Right atrium auricular region (tissue), 2 donors: ENCODE data around the gene C2CD3. TPM values are rescaled to one million over a fixed set of nuclear protein-coding genes. Genes with fewer than 3 reads are reported as not detected.

Experiments
- DNase-seq: peaks from one replicate; pipeline ENCODE4 v3.0.0-alpha.2; 2019; ENCODE audit warnings: low spot score
- H3K27ac ChIP-seq, 2 donors: fragments of 200-600 bp; sonication (generic); 1 replicate in 1 of 2; 2 replicates in 1 of 2; pipeline ENCODE4 v1.5.1; 2016 to 2019
- H3K27me3 ChIP-seq, 2 donors: fragments of 200-600 bp; sonication (generic); one replicate each; pipeline versions ENCODE4 v1.5.1 to v1.6.0; 2017 to 2019
- H3K36me3 ChIP-seq: fragments of 200-600 bp; sonication (generic); one replicate; pipeline ENCODE4 v1.5.1; 2016
- H3K4me1 ChIP-seq, 2 donors: fragments of 200-600 bp; sonication (generic); one replicate each; pipeline versions ENCODE4 v1.5.1 to v1.6.0; 2017 to 2019
- H3K4me3 ChIP-seq, 2 donors: fragments of 200-600 bp; sonication (generic); 1 replicate in 1 of 2; 2 replicates in 1 of 2; pipeline ENCODE4 v1.5.1; 2017 to 2019; ENCODE audit warnings: mild to moderate bottlenecking in 1 of 2, moderate library complexity in 1 of 2
- H3K9me3 ChIP-seq, 2 donors: fragments of 200-600 bp; sonication (generic); one replicate each; pipeline ENCODE4 v1.5.1; 2019
- total RNA-seq, 2 donors: library from RNA; depleted of rRNA; stranded (reverse); fragments of >200 nt; gene quantifications; one replicate each; pipeline ENCODE4 v1.1.0, GENCODE V29; 2016
- TF ChIP-seq, protein P1 (sequence below), 2 donors: fragments of 200-600 bp; sonication (generic); IDR thresholded peaks; one replicate each; pipeline ENCODE4 v1.5.1; 2019; ENCODE audit warnings: antibody characterized with exemption in 2 of 2

Gene C2CD3
- total RNA-seq, 2 donors from 2014 or later = 15.0 to 15.4 TPM

DNA sequence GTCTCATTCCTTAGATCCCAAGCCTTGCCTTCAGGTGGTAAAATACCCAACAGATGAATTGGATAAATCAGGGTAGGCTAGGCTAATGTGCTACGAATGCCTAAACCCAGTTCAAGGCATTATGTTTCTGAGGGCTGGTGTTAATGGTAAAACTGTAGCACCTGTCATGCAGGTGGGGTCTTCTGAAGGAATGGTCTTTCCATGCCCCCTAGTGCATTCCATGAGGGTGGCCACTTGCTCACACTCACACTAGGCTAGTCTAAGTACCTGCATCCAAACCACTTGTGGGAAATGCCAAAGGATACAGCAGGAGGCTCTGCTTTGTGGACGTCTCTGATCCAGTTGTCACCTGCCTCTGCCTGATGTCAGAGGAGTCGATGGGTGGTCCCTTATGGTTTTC, 137.8 kb downstream of the C2CD3 start:
- Histone ChIP-seq H3K4me1 (no peaks in the 10 kb centered on the region), H3K27me3 (no peaks in the 10 kb centered on the region), H3K4me3 (no peak overlapping the region), H3K36me3 (peaks cover 38% of the 10 kb centered on the region), H3K27ac (no peak overlapping the region), H3K9me3 (no peaks in the 10 kb centered on the region)
- TF ChIP-seq, protein P1, sequence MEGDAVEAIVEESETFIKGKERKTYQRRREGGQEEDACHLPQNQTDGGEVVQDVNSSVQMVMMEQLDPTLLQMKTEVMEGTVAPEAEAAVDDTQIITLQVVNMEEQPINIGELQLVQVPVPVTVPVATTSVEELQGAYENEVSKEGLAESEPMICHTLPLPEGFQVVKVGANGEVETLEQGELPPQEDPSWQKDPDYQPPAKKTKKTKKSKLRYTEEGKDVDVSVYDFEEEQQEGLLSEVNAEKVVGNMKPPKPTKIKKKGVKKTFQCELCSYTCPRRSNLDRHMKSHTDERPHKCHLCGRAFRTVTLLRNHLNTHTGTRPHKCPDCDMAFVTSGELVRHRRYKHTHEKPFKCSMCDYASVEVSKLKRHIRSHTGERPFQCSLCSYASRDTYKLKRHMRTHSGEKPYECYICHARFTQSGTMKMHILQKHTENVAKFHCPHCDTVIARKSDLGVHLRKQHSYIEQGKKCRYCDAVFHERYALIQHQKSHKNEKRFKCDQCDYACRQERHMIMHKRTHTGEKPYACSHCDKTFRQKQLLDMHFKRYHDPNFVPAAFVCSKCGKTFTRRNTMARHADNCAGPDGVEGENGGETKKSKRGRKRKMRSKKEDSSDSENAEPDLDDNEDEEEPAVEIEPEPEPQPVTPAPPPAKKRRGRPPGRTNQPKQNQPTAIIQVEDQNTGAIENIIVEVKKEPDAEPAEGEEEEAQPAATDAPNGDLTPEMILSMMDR (IDR thresholded peaks at IDR 0.05) = no peak
- no peak for DNase-seq

DNA sequence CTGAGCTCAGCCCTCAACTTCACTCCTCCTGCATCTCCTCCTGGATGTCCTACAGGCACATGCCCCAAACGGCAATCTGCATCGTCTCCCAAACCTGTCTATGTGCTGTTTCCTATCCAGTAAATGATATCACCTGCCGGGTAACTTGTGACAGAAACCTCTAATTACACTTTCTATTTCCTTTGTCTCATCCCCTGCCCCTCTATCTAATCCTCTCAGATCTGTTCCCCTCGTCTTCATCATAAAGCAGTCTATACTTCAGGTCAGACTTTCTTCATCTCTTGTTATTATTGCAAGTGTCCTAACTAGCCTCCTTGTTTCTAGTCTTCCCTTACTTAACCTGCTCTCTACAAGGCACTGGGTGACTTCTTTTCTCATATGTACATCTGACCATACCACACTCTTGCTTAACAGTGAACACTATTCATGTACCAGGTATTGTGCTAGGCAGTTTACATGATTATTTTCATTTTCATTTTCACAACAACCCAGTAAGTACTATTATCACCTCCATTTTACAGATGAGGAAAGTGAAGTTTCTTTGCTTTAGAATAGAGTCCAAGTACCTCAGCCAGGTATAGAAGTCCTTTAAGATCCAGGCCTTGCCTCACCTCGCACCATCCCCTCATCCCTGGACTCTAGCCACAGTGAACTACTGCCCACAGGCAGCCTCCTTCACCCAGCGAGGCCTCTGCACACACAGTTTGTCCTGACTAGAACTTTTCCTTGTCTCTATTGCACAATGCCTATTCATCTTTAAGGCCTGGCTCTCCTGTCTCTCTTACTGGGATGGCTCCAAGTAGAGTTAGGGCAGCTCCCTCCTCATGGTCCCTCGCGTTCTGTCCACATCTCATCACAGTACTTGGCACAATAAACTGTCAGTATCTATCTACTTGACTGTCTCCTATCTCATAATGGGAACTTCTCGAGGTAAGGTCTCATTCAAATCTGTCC, 139.8 kb downstream of the C2CD3 start:
- DNase-seq = no peak
- Histone ChIP-seq H3K27me3 (no peaks in the 10 kb centered on the region), H3K9me3 (no peaks in the 10 kb centered on the region), H3K27ac (no peak overlapping the region), H3K36me3 (peaks cover 29% of the 10 kb centered on the region), H3K4me1 (no peaks in the 10 kb centered on the region), H3K4me3 (no peak overlapping the region)
- TF ChIP-seq, protein P1 (IDR thresholded peaks at IDR 0.05) = no peak

DNA sequence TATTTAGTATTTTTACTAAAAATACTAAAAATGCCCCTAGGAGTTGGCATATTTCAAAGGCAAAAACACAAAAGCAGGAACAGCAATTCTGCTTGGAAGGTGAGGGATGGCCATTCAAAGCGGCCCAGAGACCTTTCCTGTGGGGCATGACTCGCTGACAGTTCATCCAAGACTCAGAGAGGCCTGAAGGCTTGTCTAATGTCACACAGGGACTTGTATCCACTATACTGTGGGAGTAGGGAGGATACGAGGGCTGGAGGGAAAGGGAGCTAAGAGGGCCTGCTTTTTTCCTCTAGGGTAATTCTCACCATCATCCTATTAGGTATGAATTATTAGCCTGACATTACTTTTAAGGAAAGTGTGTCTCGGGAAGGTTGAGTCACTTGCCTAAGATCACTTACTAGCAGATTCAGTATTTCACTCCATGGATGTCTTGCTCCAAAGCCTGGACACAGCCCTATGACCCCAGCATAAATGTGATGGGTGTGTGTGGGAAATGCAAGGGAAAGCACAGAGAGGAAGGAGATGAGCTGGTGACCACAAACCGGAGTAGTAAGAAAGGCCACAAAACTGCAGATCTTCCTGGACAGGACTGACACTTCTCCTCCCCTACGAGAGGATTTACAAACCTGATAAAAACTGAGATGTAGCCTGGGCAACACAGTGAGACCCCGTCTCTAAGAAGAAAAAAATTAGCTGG, 145.2 kb downstream of the C2CD3 start:
- H3K4me3 ChIP-seq = no peak overlapping the region
- H3K9me3 ChIP-seq = no peaks in the 10 kb centered on the region
- H3K4me1 ChIP-seq = no peaks in the 10 kb centered on the region
- TF ChIP-seq, protein P1 (IDR thresholded peaks at IDR 0.05) = no peak
- H3K36me3 ChIP-seq = peaks cover 5% of the 10 kb centered on the region
- H3K27me3 ChIP-seq = no peaks in the 10 kb centered on the region
- H3K27ac ChIP-seq = no peak overlapping the region
- DNase-seq = no peak

DNA sequence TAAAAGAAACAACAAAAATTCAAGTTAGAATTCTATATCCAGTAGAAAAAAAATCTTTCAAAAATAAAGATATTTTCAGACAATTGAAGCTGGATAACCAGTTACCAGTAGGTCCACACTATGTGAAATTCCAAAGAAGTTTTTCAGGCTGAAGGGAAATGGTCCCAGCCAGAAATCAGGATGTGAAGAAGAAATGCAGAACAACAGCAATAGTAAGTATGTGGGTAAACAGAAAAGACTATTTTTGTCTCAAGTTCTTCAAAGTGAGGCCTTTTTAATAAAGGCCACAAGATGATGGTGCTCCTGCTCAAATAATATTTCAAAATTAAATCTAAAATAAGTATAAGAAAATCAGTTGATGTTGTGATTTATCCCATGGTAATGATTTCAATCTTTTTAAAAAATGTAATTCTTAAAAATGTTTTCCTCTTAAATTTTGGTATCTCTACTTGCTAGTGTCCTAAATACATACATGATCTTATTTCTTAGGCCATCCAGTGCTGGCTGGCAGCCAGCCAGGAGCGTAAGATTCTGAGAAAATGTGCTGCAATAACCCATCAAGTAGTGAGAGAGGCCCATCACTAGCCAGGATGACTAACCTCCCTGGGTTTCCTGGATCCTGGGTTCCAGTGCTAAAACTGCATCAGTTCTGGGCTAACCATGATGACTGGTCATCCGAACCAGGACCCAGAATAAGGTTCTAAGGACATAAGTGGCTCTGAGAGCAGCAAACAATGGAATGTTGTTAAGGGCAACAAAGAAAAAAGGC, 146.4 kb downstream of the C2CD3 start:
- Histone ChIP-seq H3K36me3 (peaks cover 5% of the 10 kb centered on the region), H3K27me3 (no peaks in the 10 kb centered on the region), H3K27ac (peak overlapping the region in 1 of 2 donors; percentile 15), H3K4me3 (no peak overlapping the region), H3K4me1 (peaks cover 0 to 11% of the 10 kb centered on the region in 2 donors), H3K9me3 (no peaks in the 10 kb centered on the region)
- peak; percentile 94 for DNase-seq
- TF ChIP-seq, protein P1 (IDR thresholded peaks at IDR 0.05) = no peak

DNA sequence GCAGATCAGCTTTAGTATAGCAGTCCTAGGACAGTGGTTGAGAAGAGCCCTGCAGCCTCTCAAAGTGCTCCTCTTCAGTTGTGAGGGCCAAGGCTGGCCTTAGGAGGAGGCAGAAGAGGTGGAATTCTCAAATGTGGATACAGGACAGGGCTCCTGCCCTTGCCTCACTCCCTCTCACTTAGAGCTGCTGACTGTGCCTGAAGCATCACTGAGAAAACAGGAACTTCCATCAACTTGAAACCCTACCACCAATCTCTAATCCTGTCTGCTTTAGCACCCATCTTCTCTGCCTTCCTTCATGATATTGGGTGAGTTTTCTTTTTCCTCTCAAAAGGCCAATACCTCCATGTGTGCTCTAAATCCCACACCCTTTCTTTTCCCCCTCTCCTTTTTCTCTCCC, 147.5 kb downstream of the C2CD3 start:
- TF ChIP-seq, protein P1 (IDR thresholded peaks at IDR 0.05) = no peak
- Histone ChIP-seq H3K4me3 (no peak overlapping the region), H3K4me1 (peaks cover 0 to 21% of the 10 kb centered on the region in 2 donors), H3K27ac (no peak overlapping the region), H3K9me3 (no peaks in the 10 kb centered on the region), H3K36me3 (peaks cover 5% of the 10 kb centered on the region), H3K27me3 (no peaks in the 10 kb centered on the region)
- DNase-seq = no peak
